HepG2 (cell line): ENCODE data around the gene CYB5B. TPM values are rescaled to one million over a fixed set of nuclear protein-coding genes. Genes with fewer than 3 reads are reported as not detected.

Source experiments
- ATF3 ChIP-seq: sonication (generic); formaldehyde crosslinking; IDR thresholded peaks from 2 replicates; pipeline ENCODE4 v1.4.0; 2020; ENCODE audit warnings: missing genetic modification reagents
- BRF2 ChIP-seq: sonication (generic); formaldehyde crosslinking; IDR thresholded peaks from 2 replicates; pipeline ENCODE4 v1.8.1; 2022; ENCODE audit warnings: mild to moderate bottlenecking, missing genetic modification reagents
- ELK4 ChIP-seq: sonication (generic); formaldehyde crosslinking; IDR thresholded peaks from 2 replicates; pipeline ENCODE4 v1.9.0; 2021; ENCODE audit warnings: missing genetic modification reagents, borderline replicate concordance
- ETS1 ChIP-seq: sonication (generic); formaldehyde crosslinking; IDR thresholded peaks from 2 replicates; pipeline ENCODE4 v1.4.0; 2020; ENCODE audit warnings: missing genetic modification reagents
- ETV6 ChIP-seq: sonication (generic); formaldehyde crosslinking; conservative IDR thresholded peaks from 2 replicates; pipeline ENCODE4 v1.4.0; 2020; ENCODE audit warnings: missing genetic modification reagents
- LCORL ChIP-seq, 2 experiments: fragments of 450-650 bp in 1 of 2; sonication (generic) in 1 of 2; formaldehyde crosslinking in 1 of 2; IDR thresholded peaks; 2 replicates each; pipeline versions ENCODE4 v1.5.0 to v1.6.1; 2017 to 2020; ENCODE audit warnings: antibody characterized with exemption in 1 of 2, missing genetic modification reagents in 1 of 2
- MED8 ChIP-seq: sonication (generic); formaldehyde crosslinking; IDR thresholded peaks from 2 replicates; pipeline ENCODE4 v1.8.1; 2023; ENCODE audit warnings: mild to moderate bottlenecking, missing genetic modification reagents; ENCODE audit not compliant: insufficient replicate concordance
- RBM22 ChIP-seq: fragments of 200-400 bp; formaldehyde crosslinking; optimal IDR thresholded peaks from 2 replicates; pipeline ENCODE3; 2017; ENCODE audit warnings: mild to moderate bottlenecking, low read length, moderate library complexity
- SMC3 ChIP-seq: IDR thresholded peaks from 2 replicates; pipeline ENCODE4 v1.6.1; 2011; ENCODE audit warnings: low read length, improper control_type of control experiment
- TBX2 ChIP-seq: sonication (generic); formaldehyde crosslinking; IDR thresholded peaks from 2 replicates; pipeline ENCODE4 v1.5.0; 2020; ENCODE audit warnings: missing genetic modification reagents, mild to moderate bottlenecking, borderline replicate concordance
- USF2 ChIP-seq, 2 experiments: sonication (generic) in 1 of 2; formaldehyde crosslinking in 1 of 2; IDR thresholded peaks; 2 replicates each; pipeline versions ENCODE4 v1.5.1 to v1.6.1; 2011 to 2020; ENCODE audit warnings: borderline replicate concordance in 1 of 2, low read depth in 1 of 2, low read length in 1 of 2, mild to moderate bottlenecking in 1 of 2, missing genetic modification reagents in 1 of 2, moderate library complexity in 1 of 2
- ZC3H13 ChIP-seq: sonication (generic); formaldehyde crosslinking; IDR thresholded peaks from 2 replicates; pipeline ENCODE4 v1.8.1; 2023; ENCODE audit warnings: mild to moderate bottlenecking, missing genetic modification reagents, moderate library complexity
- ZFP82 ChIP-seq: sonication (generic); formaldehyde crosslinking; IDR thresholded peaks from 2 replicates; pipeline ENCODE4 v1.5.1; 2020; ENCODE audit warnings: mild to moderate bottlenecking, missing genetic modification reagents, borderline replicate concordance
- ZNF503 ChIP-seq: sonication (generic); formaldehyde crosslinking; IDR thresholded peaks from 2 replicates; pipeline ENCODE4 v1.4.0; 2020; ENCODE audit warnings: missing genetic modification reagents
- polyA plus RNA-seq, 8 experiments: library from polyadenylated mRNA; depleted of rRNA in 3 of 8; stranded (reverse) in 7 of 8; unstranded in 1 of 8; fragments of >200 nt; fragmentation: Illumina TruSeq in 4 of 8; extraction: Trizol in 4 of 8; gene quantifications; 2 replicates each; pipeline versions ENCODE4 v1.2.1 to v1.2.3, GENCODE V29; 2011 to 2016; ENCODE audit warnings: low read depth in 4 of 8, missing spikeins in 1 of 8, mixed read lengths in 1 of 8; ENCODE audit not compliant: insufficient read depth in 1 of 8
- total RNA-seq, 5 experiments: library from RNA; depleted of rRNA; stranded (reverse); fragments of >200 nt; fragmentation: Illumina TruSeq; extraction: Trizol; gene quantifications; 2 replicates each; pipeline ENCODE4 v1.2.3, GENCODE V29; 2016; ENCODE audit warnings: low read depth in 1 of 5

CYB5B gene
- total and polyA plus RNA-seq, 2 of the 13 experiments (the other 11 are each of a cell fraction or from before 2014, with no cell fraction given), result 234 to 432 TPM

- TF ChIP-seq RBM22, result no peak
- no peak for TF ChIP-seq ELK4
- TF ChIP-seq ZNF503 (CRISPR knock-in tag), result peak; percentile 95
- peak; percentile 68; the same call in 1 of the 2 replicates for TF ChIP-seq ZFP82 (CRISPR knock-in tag)
- TF ChIP-seq ETS1, result no peak
- TF ChIP-seq SMC3, result peak; percentile 81
- peak; percentile 93 for TF ChIP-seq LCORL (IDR thresholded peaks at IDR 0.05)
- TF ChIP-seq LCORL (CRISPR knock-in tag; IDR thresholded peaks at IDR 0.05), result no peak; the same call in 1 of the 2 replicates
- peak; percentile 96 for TF ChIP-seq TBX2
- TF ChIP-seq ETV6 (CRISPR knock-in tag), result 0 out of 2 replicates have a peak, but pooled peaks have one; percentile 13
- peak; percentile 85 for TF ChIP-seq MED8 (CRISPR knock-in tag)
- peak; percentile 92 for TF ChIP-seq ATF3 (CRISPR knock-in tag)
- TF ChIP-seq BRF2 (CRISPR knock-in tag), result peak; percentile 60; the same call in 1 of the 2 replicates
- TF ChIP-seq USF2 (IDR thresholded peaks at IDR 0.05; ENCODE audit: low read depth, low read length), result no peak
- TF ChIP-seq USF2 (CRISPR knock-in tag; IDR thresholded peaks at IDR 0.05; ENCODE audit: borderline replicate concordance), result peak; percentile 20; the same call in 1 of the 2 replicates
- no peak for TF ChIP-seq ZC3H13
These were observed 28.0 kb upstream of the CYB5B start (continued) for GRCh38 chr16:69396187-69397061.
